ENCODE measurements around the gene ZNF14.
A peak's percentile ranks its signal among the peaks of the same experiment; 100 is the strongest.
"Not testable (repeated sequence)": the region's sequence is repeated elsewhere in the genome, so short reads cannot be mapped to it uniquely, and the experiment has no call there.

ZNF14 gene

GRCh38 chr19:19732579-19733501 is at the start of gene ZNF14:
ZNF14 (minus strand) TSS chr19:19733112; CDS start chr19:19732958, 154 bp downstream.
- peak; percentile 85 to 87 for DNase-seq

GRCh38 chr19:19781791-19782190 is 48.9 kb upstream of the ZNF14 start:
- DNase-seq: peak in 1 of 2 donors; percentile 0

- DNase-seq: no peak
Measured at GRCh38 chr19:19778666-19779065, 45.8 kb upstream of the ZNF14 start.

- no peak for DNase-seq
Measured at GRCh38 chr19:19777692-19778091, 44.8 kb upstream of the ZNF14 start.

- peak; percentile 99 for DNase-seq
Measured at GRCh38 chr19:19776206-19777008, 43.5 kb upstream of the ZNF14 start.

- DNase-seq: no peak
Measured at GRCh38 chr19:19775891-19776205, 42.9 kb upstream of the ZNF14 start.

- no peak for DNase-seq
Measured at GRCh38 chr19:19774354-19775033, 41.6 kb upstream of the ZNF14 start.

- not testable (repeated sequence) for DNase-seq
Measured at GRCh38 chr19:19771963-19772362, 39.1 kb upstream of the ZNF14 start.

- not testable (repeated sequence) for DNase-seq
Measured at GRCh38 chr19:19769971-19770370, 37.1 kb upstream of the ZNF14 start.

- no peak for DNase-seq
Measured at GRCh38 chr19:19758164-19758563, 25.3 kb upstream of the ZNF14 start.

GRCh38 chr19:19752760-19753403 is 20.0 kb upstream of the ZNF14 start:
- no peak for DNase-seq

GRCh38 chr19:19751846-19752245 is 18.9 kb upstream of the ZNF14 start:
- DNase-seq: no peak

- DNase-seq: no peak
Measured at GRCh38 chr19:19750842-19751790, 18.2 kb upstream of the ZNF14 start.

- DNase-seq: no peak
Measured at GRCh38 chr19:19749908-19750841, 17.3 kb upstream of the ZNF14 start.

GRCh38 chr19:19749117-19749907 is 16.4 kb upstream of the ZNF14 start:
- DNase-seq: no peak

GRCh38 chr19:19748249-19748938 is 15.5 kb upstream of the ZNF14 start:
- DNase-seq: no peak

GRCh38 chr19:19747357-19748220 is 14.7 kb upstream of the ZNF14 start:
- DNase-seq: no peak

All from hippocampal formation (tissue), 2 donors.